GM15510 (cell line): ENCODE measurements around the gene LYPD5.

ENCODE experiments used
- POLR2A ChIP-seq: IDR thresholded peaks from 3 replicates; pipeline ENCODE4 v1.6.1; 2011; ENCODE audit warnings: borderline replicate concordance; ENCODE audit not compliant: insufficient read length; ENCODE audit errors: extremely low read depth

Gene LYPD5

GRCh38 chr19:43767316-43767715 is 34.9 kb downstream of the LYPD5 start:
- TF ChIP-seq POLR2A: no peak

GRCh38 chr19:43766755-43767043 is 35.5 kb downstream of the LYPD5 start:
- TF ChIP-seq POLR2A: no peak

- TF ChIP-seq POLR2A: peak; percentile 44
Observed at GRCh38 chr19:43765109-43765876, 37.0 kb downstream of the LYPD5 start.

- TF ChIP-seq POLR2A: no peak
Observed at GRCh38 chr19:43763473-43763939, 38.7 kb downstream of the LYPD5 start.

GRCh38 chr19:43762814-43763213 is 39.4 kb downstream of the LYPD5 start:
- no peak for TF ChIP-seq POLR2A

- TF ChIP-seq POLR2A: no peak
Observed at GRCh38 chr19:43760941-43761340, 41.3 kb downstream of the LYPD5 start.

GRCh38 chr19:43759515-43759914 is 42.7 kb downstream of the LYPD5 start:
- no peak for TF ChIP-seq POLR2A

GRCh38 chr19:43755256-43755801 is 46.9 kb downstream of the LYPD5 start:
- peak; percentile 32 for TF ChIP-seq POLR2A

- TF ChIP-seq POLR2A: peak; percentile 80
Observed at GRCh38 chr19:43754503-43755255, 47.6 kb downstream of the LYPD5 start, which contains the start of gene SMG9. Gene SMG9, minus strand, starts transcription at chr19:43754962. Its CDS starts 4,221 bp downstream, at chr19:43750741.

GRCh38 chr19:43754253-43754502 is 48.1 kb downstream of the LYPD5 start:
- no peak for TF ChIP-seq POLR2A

- no peak for TF ChIP-seq POLR2A
Observed at GRCh38 chr19:43752287-43752875, 49.9 kb downstream of the LYPD5 start.

GRCh38 chr19:43751466-43752220 is 50.6 kb downstream of the LYPD5 start:
- TF ChIP-seq POLR2A: no peak

- no peak for TF ChIP-seq POLR2A
Observed at GRCh38 chr19:43749898-43750297, 52.3 kb downstream of the LYPD5 start.

GRCh38 chr19:43749152-43749551 is 53.1 kb downstream of the LYPD5 start:
- no peak for TF ChIP-seq POLR2A

GRCh38 chr19:43748685-43749084 is 53.6 kb downstream of the LYPD5 start:
- no peak for TF ChIP-seq POLR2A
